Measurements from ENCODE around the gene OLFML2A.
"Not testable (repeated sequence)": the region's sequence is repeated elsewhere in the genome, so short reads cannot be mapped to it uniquely, and the experiment has no call there.

The OLFML2A gene

GRCh38 chr9:124761710-124762109, 15.2 kb upstream of the OLFML2A start:
- DNase-seq, result no peak

- DNase-seq, result no peak
These were observed 14.3 kb upstream of the OLFML2A start for GRCh38 chr9:124762633-124763032.

GRCh38 chr9:124764774-124765438, 12.0 kb upstream of the OLFML2A start:
- DNase-seq, result no peak

DNA sequence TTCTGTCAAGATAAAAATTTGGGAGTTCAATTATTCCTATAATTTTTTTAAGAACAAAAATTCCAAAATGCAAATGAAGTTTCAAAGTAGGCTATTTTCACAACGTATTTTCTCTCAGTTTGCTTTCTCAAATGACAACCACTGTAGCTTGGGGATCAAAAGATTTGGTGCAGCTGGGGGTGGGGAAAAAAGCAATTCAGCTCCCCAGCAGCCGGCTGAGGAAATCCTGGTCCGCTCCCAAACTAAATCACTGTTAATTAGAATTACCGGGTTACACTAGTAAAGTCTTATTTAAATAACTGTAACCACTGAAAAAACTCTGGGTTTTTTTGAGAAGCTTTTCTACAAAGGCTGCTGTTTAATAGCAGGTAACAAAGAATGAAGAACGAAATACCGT, 11.5 kb upstream of the OLFML2A start:
- DNase-seq, result no peak

GRCh38 chr9:124766326-124766725, 10.6 kb upstream of the OLFML2A start:
- DNase-seq, result no peak

GRCh38 chr9:124766815-124767554, 9.9 kb upstream of the OLFML2A start:
- no peak for DNase-seq

- DNase-seq, result no peak
These were observed 9.1 kb upstream of the OLFML2A start for GRCh38 chr9:124767821-124768220.

DNA sequence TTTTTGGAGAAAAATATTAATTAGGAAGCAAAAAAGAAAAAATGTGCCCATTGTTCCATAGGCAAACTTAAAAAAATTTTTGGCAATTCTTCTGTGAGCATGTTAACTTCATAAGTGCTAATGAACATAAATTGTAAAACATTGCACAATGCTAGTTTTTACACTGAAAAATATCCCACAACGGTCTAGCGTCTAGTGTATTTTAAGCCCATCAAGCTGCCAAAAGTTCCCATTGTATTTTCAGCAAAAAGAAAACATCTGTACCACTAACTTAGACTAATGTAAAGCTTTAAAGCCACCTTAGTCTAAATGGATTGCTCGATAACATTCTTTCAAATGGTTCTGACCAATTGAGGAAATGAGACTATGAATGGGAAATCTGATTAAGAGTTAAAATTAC, 8.6 kb upstream of the OLFML2A start:
- DNase-seq, result no peak

DNA sequence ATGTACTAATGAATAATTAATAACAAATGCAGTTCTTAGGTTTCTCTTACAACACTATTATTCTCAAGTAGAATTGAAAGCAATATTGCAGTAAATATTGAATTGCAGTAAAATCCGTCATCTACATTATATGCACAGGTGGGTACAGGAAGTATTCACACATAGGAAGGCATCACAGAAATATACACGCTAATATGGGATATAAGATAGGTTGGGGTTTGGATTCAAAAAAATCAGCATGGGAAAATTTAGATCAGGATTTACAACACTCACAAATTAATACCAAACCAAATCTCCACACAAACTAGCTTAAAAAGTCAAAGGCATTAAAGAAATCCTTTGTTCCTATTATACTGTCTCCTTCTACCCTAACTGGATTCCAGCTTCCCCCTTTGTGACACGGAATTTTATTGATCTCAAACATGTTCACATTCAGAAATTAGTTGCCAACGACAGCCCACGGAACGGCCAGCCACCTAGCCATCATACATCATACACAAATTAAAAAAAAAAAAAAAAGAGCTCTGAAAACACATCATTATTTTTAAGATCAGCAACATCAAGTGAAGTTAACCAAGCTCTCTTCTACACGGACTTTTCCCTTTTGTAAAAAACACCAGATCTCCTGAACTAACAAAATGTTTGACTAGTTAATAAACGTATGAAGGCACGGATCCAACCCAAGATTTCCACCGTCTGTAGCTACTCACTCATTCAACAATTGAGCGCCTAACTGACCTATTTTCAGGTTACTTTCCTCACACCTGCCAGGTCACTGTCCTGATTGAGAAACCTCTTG, 8.0 kb upstream of the OLFML2A start:
- no peak for DNase-seq

- peak; percentile 81 for DNase-seq
These were observed 7.2 kb upstream of the OLFML2A start for GRCh38 chr9:124769549-124770358.

GRCh38 chr9:124770359-124771020, 6.4 kb upstream of the OLFML2A start:
- no peak for DNase-seq

DNA sequence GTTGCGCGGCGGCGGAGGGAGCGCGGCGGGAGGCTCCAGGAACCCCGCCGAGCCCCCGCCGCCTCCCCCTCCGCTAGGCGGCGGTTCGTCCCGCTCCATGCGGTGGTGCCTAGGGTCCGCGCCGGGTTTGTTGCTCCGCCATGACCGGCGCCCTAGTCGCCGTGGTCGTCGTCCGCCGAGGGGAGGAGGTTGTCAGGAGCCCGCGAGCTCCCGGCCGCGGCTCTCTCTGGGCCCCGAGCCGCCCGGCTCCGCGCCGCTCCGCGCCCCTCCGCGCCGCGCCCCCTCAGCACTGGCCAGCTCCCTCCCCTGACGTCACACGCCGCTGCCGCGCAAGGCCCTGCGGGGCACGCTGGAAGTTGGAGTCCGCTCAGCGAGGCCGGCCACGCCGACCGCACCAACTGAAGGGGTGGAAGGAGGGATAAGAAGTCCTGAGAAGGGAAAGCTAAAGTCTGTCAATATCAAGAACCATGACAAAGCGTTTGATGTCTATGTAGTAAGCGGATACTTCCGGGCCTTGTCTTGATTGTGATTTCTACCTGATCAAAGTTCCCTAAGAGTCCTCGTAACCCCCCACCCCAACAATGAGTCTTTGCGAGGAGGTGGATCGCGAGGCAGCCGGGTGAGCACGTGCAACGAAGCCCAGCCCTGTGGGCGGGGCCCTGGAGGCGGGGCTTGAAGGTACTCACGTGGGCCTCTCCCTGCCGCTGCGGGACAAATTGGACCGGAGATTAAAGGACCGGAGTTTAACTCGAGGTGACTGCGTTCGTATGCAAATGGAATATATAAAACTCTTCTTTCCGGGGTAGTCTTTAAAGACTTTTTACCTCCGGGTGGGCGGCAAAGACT, 5.7 kb upstream of the OLFML2A start, which contains the start of gene NR6A1:
NR6A1 (minus strand) TSS at position 291 of the 846 bp plus-strand sequence.
- peak; percentile 98 for DNase-seq

DNA sequence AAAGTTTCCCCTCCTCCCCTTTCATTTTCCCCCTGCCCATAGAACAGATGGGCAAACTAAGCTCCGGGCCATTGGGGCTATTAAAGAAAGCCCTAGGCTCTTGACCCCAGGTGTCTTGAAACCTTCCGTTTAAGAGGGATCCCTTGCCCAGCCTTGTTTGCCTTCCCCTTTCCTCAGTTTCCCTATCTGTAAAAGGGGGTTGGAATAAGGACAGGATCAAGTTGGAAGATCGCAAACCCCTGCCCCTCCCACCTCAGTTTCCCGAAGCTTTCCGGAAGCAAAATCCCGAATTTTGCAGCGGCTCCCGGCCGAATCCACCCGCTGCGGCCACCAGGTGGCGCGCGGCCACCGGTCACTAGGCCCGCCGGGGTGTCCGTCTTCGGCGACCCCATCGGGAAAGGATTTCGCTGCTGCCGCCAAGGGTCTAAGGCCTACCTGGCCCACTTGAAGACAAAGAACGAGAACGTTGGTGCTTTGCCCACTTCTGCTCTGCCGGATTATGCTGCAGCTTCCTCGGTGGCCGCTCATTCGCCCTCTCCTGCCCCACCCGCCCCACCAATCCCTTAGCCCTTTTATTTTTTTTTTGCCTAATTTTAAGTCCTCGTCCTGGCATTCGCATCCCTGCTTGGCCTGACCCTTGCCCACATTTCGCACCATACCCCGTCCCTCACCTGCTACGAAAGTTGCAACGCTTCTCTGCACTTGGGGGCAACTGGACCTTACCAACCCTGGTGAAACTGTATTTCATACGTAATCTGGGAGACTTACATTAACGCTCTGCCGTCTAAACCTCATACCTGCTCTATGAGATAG, 4.9 kb upstream of the OLFML2A start:
- peak; percentile 90 for DNase-seq

DNA sequence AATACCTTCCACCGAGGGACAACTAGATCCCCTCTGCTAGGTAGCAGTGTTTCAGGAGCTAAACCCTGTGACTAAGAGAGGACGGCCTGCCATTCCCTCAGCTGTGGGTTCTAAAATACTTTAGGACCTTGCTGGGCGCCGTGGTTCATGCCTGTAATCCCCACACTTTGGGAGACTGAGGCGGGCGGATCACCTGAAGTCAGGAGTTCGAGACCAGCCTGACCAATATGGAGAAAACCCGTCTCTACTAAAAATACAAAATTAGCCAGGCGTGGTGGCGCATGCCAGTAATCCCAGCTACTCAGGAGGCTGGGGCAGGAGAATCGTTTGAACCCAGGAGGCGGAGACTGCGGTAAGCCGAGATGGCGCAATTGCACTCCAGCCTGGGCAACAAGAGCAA, 4.1 kb upstream of the OLFML2A start:
- DNase-seq, result not testable (repeated sequence)

DNA sequence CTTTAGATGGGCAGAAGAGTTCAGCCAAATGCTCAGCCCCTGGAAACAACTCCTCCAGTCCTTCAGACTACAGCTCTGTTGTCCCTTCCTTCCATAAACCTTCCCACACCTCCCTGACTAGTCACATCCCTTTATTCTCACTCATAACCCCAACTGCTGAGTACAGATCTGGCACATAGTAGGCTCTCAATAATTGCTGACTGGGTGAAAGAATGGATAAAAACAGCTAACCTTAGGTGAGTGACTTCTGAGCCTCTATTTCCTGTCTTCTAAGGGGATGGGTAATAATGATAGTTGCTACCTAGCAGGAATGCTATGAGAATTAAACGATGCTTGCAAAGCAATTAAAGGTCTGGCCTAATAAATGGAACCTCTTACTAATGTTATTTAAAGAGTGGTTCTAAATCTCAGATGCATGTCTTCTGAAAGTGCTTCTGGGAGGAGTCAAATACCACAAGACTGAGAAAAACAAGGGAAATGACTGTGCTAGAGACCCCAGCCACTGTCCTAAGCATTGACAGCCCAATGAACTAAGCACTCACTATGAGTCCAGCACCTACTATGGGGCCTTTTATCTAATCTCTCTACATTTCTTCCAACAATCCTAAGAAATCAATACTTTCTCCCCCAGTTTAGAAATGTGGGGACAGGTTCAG, 3.3 kb upstream of the OLFML2A start:
- DNase-seq, result no peak

DNA sequence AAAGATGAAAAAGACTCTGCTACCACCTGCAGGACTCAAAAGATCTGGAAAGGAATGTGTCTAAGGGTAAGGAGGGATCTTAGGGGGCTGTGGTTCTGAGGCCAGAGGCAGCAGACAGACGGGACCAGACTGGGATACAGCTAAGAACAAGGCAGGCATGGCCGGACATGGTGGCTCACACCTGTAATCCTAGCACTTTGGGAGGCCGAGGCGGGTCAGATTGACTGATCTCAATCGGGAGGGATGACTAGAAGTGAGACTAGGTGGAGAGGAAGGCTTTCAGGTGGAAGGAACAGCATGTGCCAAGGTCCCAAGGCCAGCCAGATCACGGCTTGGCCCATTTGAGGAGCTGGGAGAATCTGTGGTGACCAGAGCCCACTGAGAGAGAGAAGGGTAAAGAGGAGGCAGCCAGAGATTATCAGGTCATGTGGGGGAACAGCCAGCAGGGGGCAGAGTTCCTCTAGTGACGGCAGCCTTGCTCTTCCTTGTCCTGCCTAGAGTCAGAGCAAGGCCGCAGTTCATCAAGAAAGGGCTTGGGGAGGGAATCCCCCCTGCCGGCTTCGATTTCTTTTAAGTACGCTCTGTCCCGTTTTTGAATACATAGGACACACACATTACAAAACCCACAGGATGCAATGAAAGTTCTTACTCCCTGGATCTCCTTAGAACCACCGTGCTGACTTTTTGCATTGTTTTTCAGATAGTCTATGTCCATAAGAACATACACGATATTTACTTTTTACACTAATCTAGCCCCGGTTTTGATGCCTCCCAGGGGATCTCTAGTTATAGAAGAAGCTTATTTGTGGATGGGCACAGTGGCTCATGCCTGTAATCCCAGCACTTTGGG, 2.6 kb upstream of the OLFML2A start:
- peak; percentile 94 for DNase-seq

DNA sequence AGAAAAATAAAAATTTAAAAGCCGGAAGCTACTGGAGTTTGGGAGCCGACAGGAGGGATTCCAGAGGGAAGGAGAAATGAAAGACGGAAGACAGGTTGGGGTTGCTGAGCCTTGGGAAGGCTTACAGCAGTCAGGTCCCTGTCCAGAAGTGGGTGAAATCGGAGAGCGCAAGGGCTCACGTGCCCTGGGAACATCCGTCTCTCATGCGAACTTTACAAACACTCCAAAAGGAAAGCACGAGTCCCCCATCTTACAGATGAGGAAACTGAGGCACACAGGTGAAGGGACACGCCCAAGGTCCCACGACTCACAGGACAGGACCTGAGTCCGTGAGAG, 347 bp upstream of the OLFML2A start:
- DNase-seq, result no peak

- DNase-seq, result no peak
These were observed 1.8 kb downstream of the OLFML2A start for GRCh38 chr9:124778575-124779367.
